H9 (cell line): ENCODE results near the gene IRS2. TPM values are rescaled to one million over a fixed set of nuclear protein-coding genes. Genes with fewer than 3 reads are reported as not detected.

Experiments used
- DNase-seq: peaks from one replicate; pipeline ENCODE4 v3.0.0-alpha.2; 2017
- H2AFZ ChIP-seq: one replicate; pipeline ENCODE4 v1.6.1; 2013; ENCODE audit warnings: mild to moderate bottlenecking, low read length, control low read depth, moderate library complexity
- H2AK5ac ChIP-seq: 2 replicates; pipeline ENCODE4 v1.6.1; 2013; ENCODE audit warnings: low read length, control low read depth, mixed read lengths; ENCODE audit not compliant: insufficient read length
- H2BK120ac ChIP-seq: one replicate; pipeline ENCODE4 v1.6.1; 2013; ENCODE audit warnings: low read depth, mild to moderate bottlenecking, low read length, control low read depth, inconsistent platforms; ENCODE audit not compliant: poor library complexity, severe bottlenecking
- H2BK12ac ChIP-seq: 2 replicates; pipeline ENCODE4 v1.6.1; 2013; ENCODE audit warnings: low read length, control low read depth, mixed read lengths, low read depth; ENCODE audit not compliant: insufficient read length
- H2BK15ac ChIP-seq: 2 replicates; pipeline ENCODE4 v1.6.1; 2013; ENCODE audit warnings: low read depth, low read length, control low read depth
- H2BK20ac ChIP-seq: one replicate; pipeline ENCODE4 v1.6.1; 2013; ENCODE audit warnings: low read depth, mild to moderate bottlenecking, low read length, control low read depth, inconsistent platforms; ENCODE audit not compliant: poor library complexity, severe bottlenecking
- H2BK5ac ChIP-seq: 2 replicates; pipeline ENCODE4 v1.6.1; 2013; ENCODE audit warnings: low read length, control low read depth, mixed read lengths; ENCODE audit not compliant: insufficient read length
- H3K14ac ChIP-seq: 2 replicates; pipeline ENCODE4 v1.6.1; 2013; ENCODE audit warnings: low read length, control low read depth; ENCODE audit not compliant: insufficient read depth
- H3K18ac ChIP-seq: 2 replicates; pipeline ENCODE4 v1.6.1; 2013; ENCODE audit warnings: low read depth, mild to moderate bottlenecking, mixed read lengths, low read length, control low read depth; ENCODE audit not compliant: insufficient read length
- H3K23ac ChIP-seq: 2 replicates; pipeline ENCODE4 v1.6.1; 2013; ENCODE audit warnings: low read length, control low read depth, mixed read lengths, low read depth; ENCODE audit not compliant: insufficient read length
- H3K23me2 ChIP-seq: 2 replicates; pipeline ENCODE4 v1.6.1; 2013; ENCODE audit warnings: low read depth, mild to moderate bottlenecking, mixed read lengths, low read length, control low read depth; ENCODE audit not compliant: insufficient read length, poor library complexity, severe bottlenecking
- H3K27ac ChIP-seq: 2 replicates; pipeline ENCODE4 v1.5.1; 2013; ENCODE audit warnings: low read length, control low read depth, mixed read lengths, low read depth; ENCODE audit not compliant: insufficient read length
- H3K27me3 ChIP-seq: 2 replicates; pipeline ENCODE4 v1.6.1; 2013; ENCODE audit warnings: low read length, control low read depth, inconsistent platforms; ENCODE audit not compliant: insufficient read depth
- H3K4ac ChIP-seq: 2 replicates; pipeline ENCODE4 v1.6.1; 2013; ENCODE audit warnings: low read depth, mild to moderate bottlenecking, control low read depth, inconsistent platforms, low read length, moderate library complexity
- H3K4me1 ChIP-seq: 2 replicates; pipeline ENCODE4 v1.6.1; 2013; ENCODE audit warnings: low read length, control low read depth, inconsistent platforms; ENCODE audit not compliant: insufficient read depth
- H3K4me2 ChIP-seq: 2 replicates; pipeline ENCODE4 v1.6.1; 2013; ENCODE audit warnings: low read length, control low read depth, mixed read lengths; ENCODE audit not compliant: insufficient read length, insufficient read depth
- H3K56ac ChIP-seq: 2 replicates; pipeline ENCODE4 v1.6.1; 2013; ENCODE audit warnings: low read depth, mild to moderate bottlenecking, mixed read lengths, low read length, control low read depth; ENCODE audit not compliant: insufficient read length
- H3K79me1 ChIP-seq: 2 replicates; pipeline ENCODE4 v1.6.1; 2013; ENCODE audit warnings: low read depth, mild to moderate bottlenecking, moderate library complexity, low read length, control low read depth, inconsistent platforms; ENCODE audit not compliant: insufficient read depth, poor library complexity, severe bottlenecking
- H3K79me2 ChIP-seq: 2 replicates; pipeline ENCODE4 v1.6.1; 2013; ENCODE audit warnings: low read length, control low read depth, inconsistent platforms; ENCODE audit not compliant: insufficient read depth
- H3K9ac ChIP-seq: 2 replicates; pipeline ENCODE4 v1.6.1; 2013; ENCODE audit warnings: low read length, control low read depth, mixed read lengths; ENCODE audit not compliant: insufficient read length; ENCODE audit errors: extremely low read depth
- H3K9me3 ChIP-seq: one replicate; pipeline ENCODE4 v1.6.1; 2013; ENCODE audit warnings: low read depth, low read length, inconsistent platforms; ENCODE audit not compliant: control insufficient read depth
- H3T11ph ChIP-seq: one replicate; pipeline ENCODE4 v1.6.1; 2013; ENCODE audit warnings: mild to moderate bottlenecking, low read length, control low read depth, inconsistent platforms
- H4K20me1 ChIP-seq: one replicate; pipeline ENCODE4 v1.6.1; 2013; ENCODE audit not compliant: control insufficient read depth, insufficient read length, insufficient read depth
- H4K5ac ChIP-seq: 2 replicates; pipeline ENCODE4 v1.6.1; 2013; ENCODE audit warnings: low read depth, mild to moderate bottlenecking, mixed read lengths, low read length, control low read depth; ENCODE audit not compliant: insufficient read length
- H4K8ac ChIP-seq: replicated peaks from 2 replicates; pipeline ENCODE4 v1.6.1; 2013; ENCODE audit warnings: low read length, control low read depth, mixed read lengths, low read depth; ENCODE audit not compliant: insufficient read length
- H4K91ac ChIP-seq: 2 replicates; pipeline ENCODE4 v1.6.1; 2013; ENCODE audit warnings: low read depth, mild to moderate bottlenecking, moderate library complexity, mixed read lengths, low read length, control low read depth; ENCODE audit not compliant: insufficient read length
- H3K27ac Mint-ChIP-seq, 3 experiments: 2 replicates in 2 of 3; 3 replicates in 1 of 3; pipeline ENCODE4 v1.8.0; 2020 to 2021; ENCODE audit warnings: mixed read lengths in 3 of 3, mild to moderate bottlenecking in 1 of 3, moderate library complexity in 1 of 3
- H3K27me3 Mint-ChIP-seq: 2 replicates; pipeline ENCODE4 v1.8.0; 2021; ENCODE audit warnings: low read depth, mild to moderate bottlenecking, moderate library complexity, mixed read lengths
- H3K36me3 Mint-ChIP-seq, 3 experiments: 2 replicates in 2 of 3; 3 replicates in 1 of 3; pipeline ENCODE4 v1.8.0; 2020 to 2021; ENCODE audit warnings: low read depth in 3 of 3, mixed read lengths in 3 of 3; ENCODE audit not compliant: insufficient read depth in 1 of 3
- H3K4me1 Mint-ChIP-seq, 2 experiments: 2 replicates each; pipeline ENCODE4 v1.8.0; 2020; ENCODE audit warnings: mixed read lengths in 2 of 2
- H3K4me3 Mint-ChIP-seq, 2 experiments: 2 replicates in 1 of 2; 3 replicates in 1 of 2; pipeline ENCODE4 v1.8.0; 2020 to 2021; ENCODE audit warnings: mild to moderate bottlenecking in 2 of 2, mixed read lengths in 2 of 2, moderate library complexity in 1 of 2
- H3K9me3 Mint-ChIP-seq, 2 experiments: 2 replicates in 1 of 2; 3 replicates in 1 of 2; pipeline ENCODE4 v1.8.0; 2020; ENCODE audit warnings: mild to moderate bottlenecking in 2 of 2, mixed read lengths in 2 of 2, moderate library complexity in 1 of 2
- WGBS: extraction: QIAGEN DNeasy Blood & Tissue Kit; methylation state at CpG from one replicate; pipeline ENCODE4 v1.1.7; 2013; ENCODE audit warnings: missing lambda C conversion rate, low lambda C conversion rate, mixed read lengths; ENCODE audit not compliant: insufficient read length; ENCODE audit errors: extremely low coverage; 5-methylcytosine and 5-hydroxymethylcytosine counted together
- total RNA-seq: library from RNA; stranded (reverse); gene quantifications from 2 replicates; pipeline ENCODE4 v1.2.1, GENCODE V29; 2021
- TF ChIP-seq, protein P1 (sequence below): fragments of 200-600 bp; sonication (generic); conservative IDR thresholded peaks from 3 replicates; pipeline ENCODE4 v1.8.0; 2021; ENCODE audit warnings: antibody characterized with exemption, mild to moderate bottlenecking

The IRS2 gene
- total RNA-seq, 1 experiment from 2014 or later, result 10.1 TPM

DNA sequence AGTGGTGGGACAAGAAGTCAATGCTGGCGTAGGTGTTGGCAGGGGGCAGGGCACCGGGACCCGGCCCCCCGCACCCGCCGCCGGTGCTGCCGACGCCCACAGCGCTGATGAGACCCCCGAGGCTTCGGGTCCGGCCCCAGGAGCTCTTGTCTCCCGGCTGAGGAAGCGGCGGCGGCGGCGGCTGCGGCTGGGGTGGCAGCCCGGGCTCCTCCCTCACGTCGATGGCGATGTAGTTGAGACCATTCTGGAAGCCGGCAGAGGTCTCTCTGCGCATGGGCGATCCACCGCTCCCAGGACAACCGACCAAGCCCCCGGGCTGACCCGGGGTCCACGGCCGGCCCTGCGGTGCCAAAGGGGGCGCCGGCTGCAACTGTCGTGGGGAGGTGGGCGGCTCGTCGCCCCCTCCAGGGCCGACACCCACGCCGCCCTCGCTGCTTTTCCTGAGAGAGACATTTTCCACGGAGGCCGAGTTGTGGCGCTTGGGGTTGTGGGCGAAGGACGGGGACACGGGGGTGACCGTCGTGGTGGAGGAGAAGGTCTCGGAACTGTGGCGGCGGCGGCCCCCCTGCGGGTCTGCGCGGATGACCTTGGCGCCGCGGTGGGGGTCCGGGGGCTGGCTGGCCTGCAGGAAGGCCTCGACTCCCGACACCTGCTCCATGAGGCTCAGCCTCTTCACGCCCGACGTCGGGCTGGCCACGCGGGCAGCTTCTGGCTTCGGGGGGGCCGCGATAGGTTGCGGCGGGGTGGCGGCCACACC, 4.1 kb downstream of the IRS2 start:
- H3K4me1 Mint-ChIP-seq, result peaks cover 36 to 40% of the 10 kb centered on the region in 2 experiments
- no peak overlapping the region; a peak in 1 of 5 replicates for H3K4me3 Mint-ChIP-seq
- no peak overlapping the region; the same call in 1 of the 2 replicates for H3K14ac ChIP-seq
- H3K36me3 Mint-ChIP-seq, result peaks cover 12 to 21% (median 16%) of the 10 kb centered on the region in 3 experiments; a peak in 6 of 7 replicates
- H3K79me1 ChIP-seq, result peaks cover 3% of the 10 kb centered on the region
- H4K5ac ChIP-seq, result no peak overlapping the region
- H3K79me2 ChIP-seq, result peaks cover 7% of the 10 kb centered on the region; the same call in 1 of the 2 replicates
- no peak overlapping the region for H3K23ac ChIP-seq
- H2BK5ac ChIP-seq, result no peak overlapping the region
- no peak overlapping the region for H3K27ac Mint-ChIP-seq
- no peak overlapping the region for H2BK20ac ChIP-seq
- no peak overlapping the region for H4K91ac ChIP-seq
- H3K4ac ChIP-seq, result no peak overlapping the region
- no peak for DNase-seq
- no peak overlapping the region for H3K4me2 ChIP-seq
- H3K27me3 ChIP-seq, result no peaks in the 10 kb centered on the region
- H2AFZ ChIP-seq, result no peak overlapping the region
- WGBS, result no CpG with 5 or more reads among the region's 77 CpGs
- no peak overlapping the region for H2BK15ac ChIP-seq
- H2AK5ac ChIP-seq, result no peak overlapping the region
- H3K23me2 ChIP-seq, result peaks cover 16% of the 10 kb centered on the region
- H3K9me3 Mint-ChIP-seq, result no peaks in the 10 kb centered on the region
- H2BK12ac ChIP-seq, result no peak overlapping the region
- no peak overlapping the region for H3K56ac ChIP-seq
- H2BK120ac ChIP-seq, result no peak overlapping the region
- no peak overlapping the region for H3K27ac ChIP-seq
- H3K27me3 Mint-ChIP-seq, result peaks cover 2% of the 10 kb centered on the region
- peaks cover 4% of the 10 kb centered on the region for H4K20me1 ChIP-seq
- H3K9me3 ChIP-seq, result no peaks in the 10 kb centered on the region
- no peak overlapping the region for H4K8ac ChIP-seq
- H3K9ac ChIP-seq, result no peak overlapping the region
- H3K4me1 ChIP-seq, result peaks cover 9% of the 10 kb centered on the region; the same call in 1 of the 2 replicates
- H3T11ph ChIP-seq, result no peak overlapping the region
- TF ChIP-seq, protein P1, sequence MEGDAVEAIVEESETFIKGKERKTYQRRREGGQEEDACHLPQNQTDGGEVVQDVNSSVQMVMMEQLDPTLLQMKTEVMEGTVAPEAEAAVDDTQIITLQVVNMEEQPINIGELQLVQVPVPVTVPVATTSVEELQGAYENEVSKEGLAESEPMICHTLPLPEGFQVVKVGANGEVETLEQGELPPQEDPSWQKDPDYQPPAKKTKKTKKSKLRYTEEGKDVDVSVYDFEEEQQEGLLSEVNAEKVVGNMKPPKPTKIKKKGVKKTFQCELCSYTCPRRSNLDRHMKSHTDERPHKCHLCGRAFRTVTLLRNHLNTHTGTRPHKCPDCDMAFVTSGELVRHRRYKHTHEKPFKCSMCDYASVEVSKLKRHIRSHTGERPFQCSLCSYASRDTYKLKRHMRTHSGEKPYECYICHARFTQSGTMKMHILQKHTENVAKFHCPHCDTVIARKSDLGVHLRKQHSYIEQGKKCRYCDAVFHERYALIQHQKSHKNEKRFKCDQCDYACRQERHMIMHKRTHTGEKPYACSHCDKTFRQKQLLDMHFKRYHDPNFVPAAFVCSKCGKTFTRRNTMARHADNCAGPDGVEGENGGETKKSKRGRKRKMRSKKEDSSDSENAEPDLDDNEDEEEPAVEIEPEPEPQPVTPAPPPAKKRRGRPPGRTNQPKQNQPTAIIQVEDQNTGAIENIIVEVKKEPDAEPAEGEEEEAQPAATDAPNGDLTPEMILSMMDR, result no peak
- H3K18ac ChIP-seq, result no peak overlapping the region
